Loucy (cell line): ENCODE results near the gene GTSF1L.

Experiments used
- EZH2phosphoT487 ChIP-seq: fragments of 200-600 bp; IDR thresholded peaks from 2 replicates; pipeline ENCODE4 v1.6.1; 2018; ENCODE audit warnings: antibody characterized with exemption, mild to moderate bottlenecking, moderate library complexity, borderline replicate concordance
- TF ChIP-seq, protein P1 (sequence below): fragments of 200-600 bp; sonication (generic); conservative IDR thresholded peaks from 2 replicates; pipeline ENCODE4 v1.5.1; 2014; ENCODE audit warnings: mild to moderate bottlenecking, antibody characterized with exemption, low read length

DNA sequence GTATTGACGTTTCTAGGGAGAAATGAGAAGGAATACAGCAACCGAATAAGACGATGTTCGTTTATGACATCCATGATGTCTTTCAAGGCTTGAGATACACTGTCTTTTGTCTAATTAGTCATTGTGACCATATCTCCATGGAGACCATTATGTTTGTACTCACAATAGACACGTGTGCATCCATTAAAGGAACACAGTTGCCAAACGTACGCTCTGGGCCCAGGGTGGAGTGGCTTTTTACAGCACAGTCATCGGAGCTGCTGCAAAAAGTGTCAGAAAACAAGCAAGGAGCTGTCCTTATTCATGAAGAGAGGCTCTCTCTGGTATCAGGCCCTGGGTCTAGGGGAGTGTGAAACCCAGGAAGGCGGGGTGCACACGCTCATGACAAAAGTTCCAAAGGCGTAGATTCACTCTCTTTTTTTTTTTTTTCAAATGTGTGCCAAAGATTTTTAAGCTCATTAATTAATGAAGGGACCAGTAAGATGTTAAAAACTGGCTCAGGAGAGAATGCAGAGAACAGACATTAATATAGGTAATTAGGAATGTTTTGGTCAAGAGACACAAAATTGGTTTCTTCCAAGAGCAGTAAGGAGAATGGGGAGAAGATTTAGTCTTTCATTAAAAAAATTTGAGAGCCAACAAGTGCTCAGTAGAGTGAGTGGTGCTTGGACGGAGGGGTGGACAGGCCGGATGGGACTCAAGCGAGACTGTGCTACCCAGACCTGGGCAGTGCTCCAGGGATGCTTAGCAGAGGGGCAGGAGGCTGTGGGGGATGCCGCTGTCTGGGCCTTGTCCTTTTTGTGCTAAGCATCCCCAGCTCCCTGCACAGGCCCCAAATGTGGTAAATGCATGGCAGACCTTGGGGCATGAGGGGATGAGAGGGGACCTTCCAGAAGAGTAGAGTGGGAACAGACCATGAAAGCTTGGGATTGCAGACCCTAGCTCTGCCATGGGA lies 34.9 kb upstream of the GTSF1L start:
- TF ChIP-seq, protein P1, sequence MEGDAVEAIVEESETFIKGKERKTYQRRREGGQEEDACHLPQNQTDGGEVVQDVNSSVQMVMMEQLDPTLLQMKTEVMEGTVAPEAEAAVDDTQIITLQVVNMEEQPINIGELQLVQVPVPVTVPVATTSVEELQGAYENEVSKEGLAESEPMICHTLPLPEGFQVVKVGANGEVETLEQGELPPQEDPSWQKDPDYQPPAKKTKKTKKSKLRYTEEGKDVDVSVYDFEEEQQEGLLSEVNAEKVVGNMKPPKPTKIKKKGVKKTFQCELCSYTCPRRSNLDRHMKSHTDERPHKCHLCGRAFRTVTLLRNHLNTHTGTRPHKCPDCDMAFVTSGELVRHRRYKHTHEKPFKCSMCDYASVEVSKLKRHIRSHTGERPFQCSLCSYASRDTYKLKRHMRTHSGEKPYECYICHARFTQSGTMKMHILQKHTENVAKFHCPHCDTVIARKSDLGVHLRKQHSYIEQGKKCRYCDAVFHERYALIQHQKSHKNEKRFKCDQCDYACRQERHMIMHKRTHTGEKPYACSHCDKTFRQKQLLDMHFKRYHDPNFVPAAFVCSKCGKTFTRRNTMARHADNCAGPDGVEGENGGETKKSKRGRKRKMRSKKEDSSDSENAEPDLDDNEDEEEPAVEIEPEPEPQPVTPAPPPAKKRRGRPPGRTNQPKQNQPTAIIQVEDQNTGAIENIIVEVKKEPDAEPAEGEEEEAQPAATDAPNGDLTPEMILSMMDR = no peak
- no peak for TF ChIP-seq EZH2phosphoT487
